ENCODE results near the gene MAP2K5.

Gene MAP2K5

DNA sequence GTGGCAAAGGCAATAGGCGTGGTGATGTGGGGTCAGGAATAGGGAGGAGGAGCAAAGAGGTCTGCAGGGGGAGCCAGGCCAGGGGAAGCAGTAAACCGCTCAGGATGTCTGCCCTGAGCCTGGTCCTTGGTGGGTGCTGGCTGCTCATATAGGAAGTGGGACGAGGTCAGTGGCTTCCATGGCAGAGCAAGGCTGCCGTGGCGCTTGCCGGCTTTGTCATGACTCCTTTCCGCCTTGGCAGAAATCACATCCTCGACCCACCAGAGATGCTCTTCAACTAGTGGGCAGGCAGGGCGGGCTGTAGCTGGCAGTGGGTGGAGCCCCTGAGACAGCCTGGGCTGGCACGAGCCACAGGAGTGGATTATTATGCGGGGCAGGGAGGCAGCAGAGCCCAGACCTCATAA is 269.7 kb downstream of the MAP2K5 start:
- Histone ChIP-seq H3K4me3 (ENCODE audit: low read length) (no peak overlapping the region), H3K9me3 (ENCODE audit: control insufficient read depth, insufficient read depth, low read length) (no peaks in the 10 kb centered on the region), H3K27me3 (ENCODE audit: control insufficient read depth, insufficient read depth, low read length) (no peaks in the 10 kb centered on the region), H3K36me3 (ENCODE audit: control insufficient read depth, insufficient read depth, low read length) (no peaks in the 10 kb centered on the region), H3K27ac (ENCODE audit: low read length) (no peak overlapping the region), H3K4me1 (ENCODE audit: control insufficient read depth, insufficient read depth, low read length) (peaks cover 2% of the 10 kb centered on the region; the same call in 1 of the 2 replicates)
- WGBS (ENCODE audit: insufficient coverage, insufficient read length), result no CpG with 5 or more reads among the region's 11 CpGs
- DNase-seq (ENCODE audit: low read depth, low spot score), result no peak

DNA sequence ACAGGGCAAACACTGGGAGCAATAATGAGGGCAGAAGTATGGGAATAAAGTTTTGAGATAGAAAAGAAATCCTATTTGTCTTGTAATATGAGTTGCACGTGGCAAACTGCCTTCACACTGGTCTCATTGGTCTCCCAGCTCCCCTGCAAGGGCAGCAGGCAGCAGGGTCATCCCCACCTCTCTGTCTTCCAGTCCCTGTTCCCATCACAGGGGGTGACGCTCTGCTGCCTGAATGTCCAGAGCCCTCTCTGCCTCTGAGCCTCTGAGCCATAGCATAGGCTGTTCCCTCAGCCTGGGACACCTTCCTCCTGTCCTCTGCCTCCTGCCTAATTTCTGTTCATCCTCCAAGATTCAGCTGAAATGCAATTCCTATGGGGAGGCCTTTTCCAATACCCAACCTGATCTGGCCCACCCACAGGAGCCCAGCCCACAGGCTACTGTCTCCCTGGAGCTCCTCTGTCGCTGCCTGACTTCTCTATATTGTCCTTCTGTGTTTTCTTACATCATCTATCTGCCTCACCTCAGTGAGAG is 270.7 kb downstream of the MAP2K5 start:
- Histone ChIP-seq H3K27me3 (ENCODE audit: control insufficient read depth, insufficient read depth, low read length) (peaks cover 3% of the 10 kb centered on the region; the same call in 1 of the 2 replicates), H3K9me3 (ENCODE audit: control insufficient read depth, insufficient read depth, low read length) (no peaks in the 10 kb centered on the region), H3K27ac (ENCODE audit: low read length) (no peak overlapping the region), H3K4me1 (ENCODE audit: control insufficient read depth, insufficient read depth, low read length) (peaks cover 2% of the 10 kb centered on the region; the same call in 1 of the 2 replicates), H3K36me3 (ENCODE audit: control insufficient read depth, insufficient read depth, low read length) (no peaks in the 10 kb centered on the region), H3K4me3 (ENCODE audit: low read length) (no peak overlapping the region)
- WGBS (ENCODE audit: insufficient coverage, insufficient read length), result no CpG with 5 or more reads among the region's 3 CpGs
- no peak for DNase-seq (ENCODE audit: low read depth, low spot score)

DNA sequence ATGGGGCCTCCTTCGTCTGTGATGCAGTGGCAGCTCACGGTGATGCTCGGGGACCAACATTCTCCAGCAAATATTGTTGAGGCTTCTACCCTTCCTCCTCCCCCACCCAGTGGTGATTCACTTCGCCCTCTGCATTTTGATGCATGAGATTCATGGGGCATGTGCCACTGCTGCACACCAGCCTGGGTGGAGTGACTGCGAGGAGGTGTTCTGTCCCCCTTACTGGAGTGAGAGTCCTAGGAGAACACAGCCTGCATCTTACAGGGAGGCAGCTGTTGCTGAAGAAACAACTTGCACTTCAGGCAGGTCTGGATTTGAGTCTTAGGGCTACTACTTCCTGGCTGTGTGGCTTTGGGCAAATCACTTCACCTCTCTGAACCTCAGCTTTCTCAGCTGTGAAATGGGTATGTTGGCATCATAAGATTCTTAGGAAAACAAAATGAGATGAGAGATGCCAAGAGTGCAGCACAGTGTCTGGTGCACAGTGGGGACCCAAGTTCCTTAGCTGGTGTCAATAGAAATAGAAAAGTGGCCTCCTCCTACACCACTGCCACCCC is 272.6 kb downstream of the MAP2K5 start:
- WGBS (ENCODE audit: insufficient coverage, insufficient read length), result no CpG with 5 or more reads among the region's 5 CpGs
- peaks cover 20% of the 10 kb centered on the region for H3K27me3 ChIP-seq (ENCODE audit: control insufficient read depth, insufficient read depth, low read length)
- H3K4me3 ChIP-seq (ENCODE audit: low read length), result no peak overlapping the region
- H3K4me1 ChIP-seq (ENCODE audit: control insufficient read depth, insufficient read depth, low read length), result peaks cover 2% of the 10 kb centered on the region; the same call in 1 of the 2 replicates
- no peaks in the 10 kb centered on the region for H3K36me3 ChIP-seq (ENCODE audit: control insufficient read depth, insufficient read depth, low read length)
- DNase-seq (ENCODE audit: low read depth, low spot score), result no peak
- H3K27ac ChIP-seq (ENCODE audit: low read length), result no peak overlapping the region
- H3K9me3 ChIP-seq (ENCODE audit: control insufficient read depth, insufficient read depth, low read length), result no peaks in the 10 kb centered on the region

DNA sequence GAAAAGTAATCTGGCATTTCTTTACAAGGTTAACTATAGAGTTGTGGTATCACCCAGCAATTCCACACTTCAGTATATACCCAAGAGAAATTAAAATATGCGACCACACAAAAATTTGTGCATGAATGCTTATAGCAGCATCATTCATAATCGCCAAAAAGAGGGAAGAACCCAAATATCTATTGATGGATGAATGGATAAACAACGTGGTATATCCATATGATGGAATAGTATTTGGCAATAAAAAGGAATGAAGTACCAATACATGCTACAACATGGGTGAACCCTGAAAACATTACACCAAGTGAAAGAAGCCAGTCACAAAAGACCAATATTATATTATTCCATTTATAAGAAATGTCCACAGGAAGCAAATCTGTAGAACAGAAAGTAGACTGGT is 274.2 kb downstream of the MAP2K5 start:
- H3K27ac ChIP-seq (ENCODE audit: low read length), result no peak overlapping the region
- no peak for DNase-seq (ENCODE audit: low read depth, low spot score)
- WGBS (ENCODE audit: insufficient coverage, insufficient read length), result no CpG with 5 or more reads among the region's 3 CpGs
- no peak overlapping the region for H3K4me3 ChIP-seq (ENCODE audit: low read length)
- H3K4me1 ChIP-seq (ENCODE audit: control insufficient read depth, insufficient read depth, low read length), result peaks cover 2% of the 10 kb centered on the region
- no peaks in the 10 kb centered on the region for H3K9me3 ChIP-seq (ENCODE audit: control insufficient read depth, insufficient read depth, low read length)
- H3K27me3 ChIP-seq (ENCODE audit: control insufficient read depth, insufficient read depth, low read length), result peaks cover 36% of the 10 kb centered on the region
- H3K36me3 ChIP-seq (ENCODE audit: control insufficient read depth, insufficient read depth, low read length), result no peaks in the 10 kb centered on the region

DNA sequence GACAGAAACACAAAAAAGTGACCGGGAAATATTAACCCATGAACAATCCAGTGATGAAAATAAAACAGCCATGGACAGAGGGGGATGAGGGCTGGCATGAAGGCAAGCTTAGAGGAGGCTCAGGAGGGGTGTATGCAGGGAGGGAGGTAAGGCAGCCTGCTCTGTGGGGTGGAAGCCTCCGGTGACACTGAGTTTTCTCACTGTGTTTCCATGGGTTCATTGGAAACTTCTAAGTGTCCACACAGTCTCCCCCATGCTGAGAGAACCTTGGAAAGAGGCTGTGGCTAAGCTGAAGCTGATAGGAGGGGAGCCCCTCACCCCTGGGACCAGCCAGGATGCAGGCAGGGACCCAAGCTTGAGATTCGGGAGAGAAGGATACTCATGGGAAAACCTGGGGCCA is 276.0 kb downstream of the MAP2K5 start:
- Histone ChIP-seq H3K9me3 (ENCODE audit: control insufficient read depth, insufficient read depth, low read length) (no peaks in the 10 kb centered on the region), H3K4me1 (ENCODE audit: control insufficient read depth, insufficient read depth, low read length) (no peaks in the 10 kb centered on the region; the same call in 1 of the 2 replicates), H3K27me3 (ENCODE audit: control insufficient read depth, insufficient read depth, low read length) (peaks cover 52% of the 10 kb centered on the region), H3K27ac (ENCODE audit: low read length) (no peak overlapping the region), H3K4me3 (ENCODE audit: low read length) (no peak overlapping the region), H3K36me3 (ENCODE audit: control insufficient read depth, insufficient read depth, low read length) (no peaks in the 10 kb centered on the region)
- no CpG with 5 or more reads among the region's 3 CpGs for WGBS (ENCODE audit: insufficient coverage, insufficient read length)
- no peak for DNase-seq (ENCODE audit: low read depth, low spot score)

DNA sequence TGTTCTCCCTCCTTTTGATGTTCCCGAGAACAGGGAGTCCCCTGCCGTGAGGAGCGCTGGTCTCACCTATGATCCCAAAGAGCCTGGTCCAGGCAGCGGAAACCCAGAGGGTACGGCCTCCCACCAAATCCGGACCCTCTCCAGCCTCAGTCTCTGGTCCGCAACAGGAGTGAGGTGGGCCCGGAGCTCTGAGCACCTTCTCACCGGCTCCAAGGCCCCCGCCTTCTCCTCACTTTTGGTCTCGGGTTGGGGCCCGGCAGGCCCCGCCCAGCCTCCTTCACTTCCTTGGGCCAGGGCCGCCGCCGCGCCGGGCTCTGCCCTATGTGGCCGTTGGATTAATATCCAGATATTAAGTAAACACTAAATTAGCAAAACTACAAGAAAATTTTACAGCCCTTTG is 277.1 kb downstream of the MAP2K5 start:
- Histone ChIP-seq H3K27ac (ENCODE audit: low read length) (no peak overlapping the region), H3K4me1 (ENCODE audit: control insufficient read depth, insufficient read depth, low read length) (peaks cover 2% of the 10 kb centered on the region; the same call in 1 of the 2 replicates), H3K4me3 (ENCODE audit: low read length) (no peak overlapping the region), H3K36me3 (ENCODE audit: control insufficient read depth, insufficient read depth, low read length) (no peaks in the 10 kb centered on the region), H3K27me3 (ENCODE audit: control insufficient read depth, insufficient read depth, low read length) (peaks cover 64% of the 10 kb centered on the region), H3K9me3 (ENCODE audit: control insufficient read depth, insufficient read depth, low read length) (no peaks in the 10 kb centered on the region)
- no CpG with 5 or more reads among the region's 19 CpGs for WGBS (ENCODE audit: insufficient coverage, insufficient read length)
- no peak for DNase-seq (ENCODE audit: low read depth, low spot score)

DNA sequence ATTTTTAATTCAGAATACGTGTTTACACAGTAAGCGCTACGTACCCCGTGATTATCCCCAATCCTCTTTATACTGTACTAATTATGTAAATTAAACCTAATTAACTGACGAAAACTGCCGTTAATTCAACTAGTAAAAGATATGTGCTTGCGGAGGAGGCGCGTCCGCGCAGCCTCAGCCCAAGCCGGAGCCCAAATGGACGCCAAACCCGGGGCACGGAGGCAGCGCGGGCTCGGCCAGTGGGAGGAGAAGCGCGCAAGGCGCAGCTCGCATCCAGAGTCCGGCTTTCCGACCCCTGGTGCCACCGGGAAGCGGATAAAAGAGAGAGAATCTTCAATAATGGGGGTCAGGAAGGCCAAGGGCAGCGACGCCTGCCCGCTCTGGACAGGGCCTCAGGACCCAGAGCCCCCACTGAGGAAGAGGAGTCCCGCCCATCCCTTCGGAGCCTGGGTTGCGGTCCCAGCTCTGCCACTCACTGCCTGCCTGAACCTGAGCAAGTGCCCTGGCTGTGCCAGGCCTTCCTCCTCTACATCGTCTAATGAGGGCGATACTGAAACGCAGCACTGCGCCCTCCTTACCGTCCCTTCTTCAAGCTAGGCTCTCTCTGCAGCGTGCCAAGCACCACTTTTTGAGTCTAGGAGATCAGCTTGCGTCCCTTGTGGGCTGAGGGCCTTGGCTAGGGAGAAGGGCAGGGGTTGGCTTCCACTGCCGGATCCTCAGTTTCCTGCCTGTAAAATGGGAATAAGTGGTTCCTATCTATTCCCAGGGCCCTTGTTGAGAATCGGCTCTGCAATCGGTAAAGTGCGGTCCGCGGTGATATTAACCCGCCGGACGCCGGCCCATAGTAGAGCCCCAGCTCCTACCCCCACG is 277.9 kb downstream of the MAP2K5 start:
- H3K36me3 ChIP-seq (ENCODE audit: control insufficient read depth, insufficient read depth, low read length), result no peaks in the 10 kb centered on the region
- no peaks in the 10 kb centered on the region for H3K9me3 ChIP-seq (ENCODE audit: control insufficient read depth, insufficient read depth, low read length)
- no peak for DNase-seq (ENCODE audit: low read depth, low spot score)
- no peak overlapping the region for H3K27ac ChIP-seq (ENCODE audit: low read length)
- H3K27me3 ChIP-seq (ENCODE audit: control insufficient read depth, insufficient read depth, low read length), result peaks cover 70% of the 10 kb centered on the region
- no peak overlapping the region for H3K4me3 ChIP-seq (ENCODE audit: low read length)
- WGBS (ENCODE audit: insufficient coverage, insufficient read length), result no CpG with 5 or more reads among the region's 50 CpGs
- H3K4me1 ChIP-seq (ENCODE audit: control insufficient read depth, insufficient read depth, low read length), result peaks cover 2% of the 10 kb centered on the region; the same call in 1 of the 2 replicates

DNA sequence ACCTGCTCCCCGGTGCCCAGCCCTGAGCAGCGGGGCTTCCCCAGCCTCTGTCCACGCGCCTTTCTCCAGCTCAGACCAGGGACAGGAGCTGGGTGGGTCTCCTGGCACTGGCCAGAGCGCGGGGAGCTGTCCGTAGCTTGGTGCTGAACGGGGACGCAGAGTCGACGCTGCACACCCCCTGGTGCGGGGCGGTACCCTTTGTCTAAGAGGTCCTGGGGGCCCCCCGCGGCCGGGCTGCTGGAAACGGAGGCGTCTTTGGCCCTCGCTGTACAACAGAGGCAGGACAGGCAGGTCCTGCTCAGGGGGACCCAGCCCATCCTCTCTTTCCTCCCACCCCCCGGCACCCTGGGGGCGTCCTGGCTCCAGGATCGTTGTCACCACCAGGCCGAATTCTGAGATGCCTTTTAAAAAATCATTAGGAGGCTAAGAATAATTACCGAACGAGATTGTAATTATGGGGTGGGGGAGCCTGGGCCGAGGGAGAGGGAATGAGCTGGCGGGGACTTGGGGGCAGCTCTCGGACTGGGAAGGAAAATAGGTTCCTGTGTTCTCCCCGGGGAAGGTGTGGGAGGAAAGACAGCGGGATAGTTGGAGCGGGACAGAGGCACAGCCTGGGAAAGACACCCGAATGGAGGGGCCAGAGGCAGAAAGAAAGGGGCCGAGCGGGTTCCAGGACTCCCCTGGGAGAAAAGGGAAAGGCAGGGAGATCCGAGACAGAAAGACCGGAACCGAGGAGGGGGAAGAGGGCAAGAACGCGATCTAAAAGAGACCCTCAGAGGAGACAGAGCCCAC is 278.7 kb downstream of the MAP2K5 start:
- no peak for DNase-seq (ENCODE audit: low read depth, low spot score)
- no peak overlapping the region for H3K4me3 ChIP-seq (ENCODE audit: low read length)

DNA sequence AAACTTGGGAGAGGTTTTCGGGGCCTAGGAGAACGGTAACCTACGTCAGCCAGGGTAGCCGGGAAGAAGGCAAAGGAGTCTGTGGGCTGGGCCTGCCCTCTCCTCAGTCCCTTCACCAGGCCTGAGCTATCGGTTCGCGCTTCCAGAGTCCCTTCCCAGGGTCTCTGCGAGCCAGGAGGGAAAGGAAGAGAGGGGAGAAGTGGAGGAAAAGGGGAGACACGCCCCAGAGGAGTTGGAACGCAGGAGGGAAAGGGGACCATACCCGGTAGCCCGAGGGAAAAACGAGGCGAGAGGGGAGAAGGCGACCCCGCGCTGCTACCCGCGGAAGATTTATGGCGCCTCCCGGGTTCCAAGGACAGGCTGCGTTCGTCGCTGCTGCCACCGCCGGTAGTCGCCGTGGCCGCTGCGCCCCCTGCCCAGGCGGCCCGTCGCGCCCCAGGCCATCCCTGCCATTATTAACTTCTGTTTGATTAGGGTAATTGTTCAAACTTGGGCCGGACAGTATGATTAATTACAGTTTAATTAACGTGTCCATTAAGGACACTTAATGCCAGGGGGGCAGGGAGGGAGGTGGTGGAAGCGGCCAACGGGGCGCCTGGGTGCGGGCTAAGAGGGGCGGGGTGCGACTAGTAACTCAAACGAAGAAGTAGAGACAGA is 279.4 kb downstream of the MAP2K5 start:
- no CpG with 5 or more reads among the region's 43 CpGs for WGBS (ENCODE audit: insufficient coverage, insufficient read length)
- no peaks in the 10 kb centered on the region for H3K9me3 ChIP-seq (ENCODE audit: control insufficient read depth, insufficient read depth, low read length)
- H3K4me1 ChIP-seq (ENCODE audit: control insufficient read depth, insufficient read depth, low read length), result peaks cover 8% of the 10 kb centered on the region
- no peak overlapping the region for H3K4me3 ChIP-seq (ENCODE audit: low read length)
- no peak for DNase-seq (ENCODE audit: low read depth, low spot score)
- no peaks in the 10 kb centered on the region; the same call in 1 of the 2 replicates for H3K36me3 ChIP-seq (ENCODE audit: control insufficient read depth, insufficient read depth, low read length)
- no peak overlapping the region for H3K27ac ChIP-seq (ENCODE audit: low read length)
- H3K27me3 ChIP-seq (ENCODE audit: control insufficient read depth, insufficient read depth, low read length), result peaks cover 85% of the 10 kb centered on the region

More for the DNA sequence above, 278.7 kb downstream of the MAP2K5 start:
- peaks cover 78% of the 10 kb centered on the region for H3K27me3 ChIP-seq (ENCODE audit: control insufficient read depth, insufficient read depth, low read length)
- H3K9me3 ChIP-seq (ENCODE audit: control insufficient read depth, insufficient read depth, low read length), result no peaks in the 10 kb centered on the region
- no peak overlapping the region for H3K27ac ChIP-seq (ENCODE audit: low read length)
- no peaks in the 10 kb centered on the region; the same call in 1 of the 2 replicates for H3K36me3 ChIP-seq (ENCODE audit: control insufficient read depth, insufficient read depth, low read length)
- WGBS (ENCODE audit: insufficient coverage, insufficient read length), result no CpG with 5 or more reads among the region's 39 CpGs
- H3K4me1 ChIP-seq (ENCODE audit: control insufficient read depth, insufficient read depth, low read length), result peaks cover 5% of the 10 kb centered on the region
